Mesenchymal stem cell (in vitro differentiated cells and primary cell): ENCODE results near the gene RIC8A.
"Not testable (repeated sequence)": the region's sequence is repeated elsewhere in the genome, so short reads cannot be mapped to it uniquely, and the experiment has no call there.

Experiments
- DNase-seq: peaks from one replicate; pipeline ENCODE4 v3.0.0-alpha.2; 2013
- H2AFZ ChIP-seq: one replicate; pipeline ENCODE4 v1.6.1; 2013; ENCODE audit warnings: low read depth, mild to moderate bottlenecking, control low read depth, inconsistent platforms, low read length, moderate library complexity
- H2AK5ac ChIP-seq: 2 replicates; pipeline ENCODE4 v1.6.1; 2013; ENCODE audit warnings: low read length, moderate library complexity, mild to moderate bottlenecking, inconsistent platforms; ENCODE audit not compliant: severe bottlenecking
- H2BK120ac ChIP-seq: one replicate; pipeline ENCODE4 v1.6.1; 2013; ENCODE audit warnings: low read depth, mild to moderate bottlenecking, inconsistent platforms, low read length, moderate library complexity
- H2BK12ac ChIP-seq, 2 experiments: one replicate each; pipeline ENCODE4 v1.6.1; 2013; ENCODE audit warnings: inconsistent platforms in 2 of 2, low read length in 2 of 2, mild to moderate bottlenecking in 2 of 2, moderate library complexity in 2 of 2, control low read depth in 1 of 2
- H2BK15ac ChIP-seq: one replicate; pipeline ENCODE4 v1.6.1; 2013; ENCODE audit warnings: mild to moderate bottlenecking, low read depth, inconsistent platforms; ENCODE audit not compliant: poor library complexity, severe bottlenecking
- H2BK5ac ChIP-seq: 2 replicates; pipeline ENCODE4 v1.6.1; 2013; ENCODE audit warnings: low read depth, mild to moderate bottlenecking, low read length, control low read depth, inconsistent platforms; ENCODE audit not compliant: poor library complexity, severe bottlenecking
- H3K14ac ChIP-seq, 2 experiments: one replicate each; pipeline ENCODE4 v1.6.1; 2013; ENCODE audit warnings: inconsistent platforms in 2 of 2, low read length in 2 of 2, control low read depth in 1 of 2, mild to moderate bottlenecking in 1 of 2, moderate library complexity in 1 of 2
- H3K18ac ChIP-seq, 2 experiments: one replicate each; pipeline ENCODE4 v1.6.1; 2013; ENCODE audit warnings: inconsistent platforms in 2 of 2, low read length in 2 of 2, control low read depth in 1 of 2, low read depth in 1 of 2, mild to moderate bottlenecking in 1 of 2
- H3K23ac ChIP-seq, 2 experiments: one replicate each; pipeline ENCODE4 v1.6.1; 2013; ENCODE audit warnings: inconsistent platforms in 2 of 2, low read length in 2 of 2, mild to moderate bottlenecking in 2 of 2, moderate library complexity in 2 of 2, control low read depth in 1 of 2
- H3K27ac ChIP-seq: 2 replicates; pipeline ENCODE4 v1.5.1; 2013; ENCODE audit warnings: mild to moderate bottlenecking, moderate library complexity, low read length, control low read depth, inconsistent platforms; ENCODE audit not compliant: poor library complexity, severe bottlenecking
- H3K27me3 ChIP-seq, 2 experiments: 2 replicates each; pipeline versions ENCODE4 v1.6.1 to v1.7.0; 2013; ENCODE audit warnings: low read length in 2 of 2, mild to moderate bottlenecking in 2 of 2, moderate library complexity in 2 of 2, control low read depth in 1 of 2, inconsistent platforms in 1 of 2; ENCODE audit not compliant: control insufficient read depth in 1 of 2, insufficient read depth in 1 of 2
- H3K36me3 ChIP-seq, 2 experiments: 2 replicates each; pipeline versions ENCODE4 v1.6.1 to v1.7.0; 2013; ENCODE audit warnings: low read length in 2 of 2, control low read depth in 1 of 2, inconsistent platforms in 1 of 2, low read depth in 1 of 2, mild to moderate bottlenecking in 1 of 2; ENCODE audit not compliant: insufficient read depth in 2 of 2, control insufficient read depth in 1 of 2
- H3K4ac ChIP-seq, 2 experiments: one replicate each; pipeline ENCODE4 v1.6.1; 2013; ENCODE audit warnings: inconsistent platforms in 2 of 2, low read length in 2 of 2, mild to moderate bottlenecking in 2 of 2, moderate library complexity in 2 of 2, control low read depth in 1 of 2, low read depth in 1 of 2
- H3K4me1 ChIP-seq: 2 replicates; pipeline ENCODE4 v1.6.1; 2013; ENCODE audit warnings: low read depth, low read length, control low read depth; ENCODE audit not compliant: control insufficient read depth, insufficient read depth
- H3K4me2 ChIP-seq: 2 replicates; pipeline ENCODE4 v1.6.1; 2013; ENCODE audit warnings: low read length, mild to moderate bottlenecking, inconsistent platforms; ENCODE audit not compliant: poor library complexity, severe bottlenecking
- H3K4me3 ChIP-seq, 2 experiments: 2 replicates each; pipeline versions ENCODE4 v1.5.1 to v1.7.0; 2013; ENCODE audit warnings: low read length in 2 of 2, mild to moderate bottlenecking in 2 of 2, control low read depth in 1 of 2, low read depth in 1 of 2; ENCODE audit not compliant: insufficient read depth in 1 of 2
- H3K79me1 ChIP-seq: replicated peaks from 2 replicates; pipeline ENCODE4 v1.6.1; 2013; ENCODE audit warnings: mild to moderate bottlenecking, control low read depth, low read length, inconsistent platforms; ENCODE audit not compliant: poor library complexity, severe bottlenecking
- H3K9ac ChIP-seq: 2 replicates; pipeline ENCODE4 v1.7.0; 2013; ENCODE audit warnings: mild to moderate bottlenecking, low read length, moderate library complexity
- H3K9me3 ChIP-seq: 2 replicates; pipeline ENCODE4 v1.7.0; 2013; ENCODE audit warnings: mild to moderate bottlenecking, low read length; ENCODE audit not compliant: control insufficient read depth
- H4K8ac ChIP-seq: one replicate; pipeline ENCODE4 v1.6.1; 2013; ENCODE audit warnings: inconsistent platforms, mild to moderate bottlenecking, low read length, moderate library complexity
- H4K91ac ChIP-seq: one replicate; pipeline ENCODE4 v1.6.1; 2013; ENCODE audit warnings: mild to moderate bottlenecking, low read length, inconsistent platforms
- WGBS: methylation state at CpG from one replicate; pipeline ENCODE4 v1.1.7; 2013; ENCODE audit warnings: mixed read lengths; 5-methylcytosine and 5-hydroxymethylcytosine counted together

RIC8A gene

DNA sequence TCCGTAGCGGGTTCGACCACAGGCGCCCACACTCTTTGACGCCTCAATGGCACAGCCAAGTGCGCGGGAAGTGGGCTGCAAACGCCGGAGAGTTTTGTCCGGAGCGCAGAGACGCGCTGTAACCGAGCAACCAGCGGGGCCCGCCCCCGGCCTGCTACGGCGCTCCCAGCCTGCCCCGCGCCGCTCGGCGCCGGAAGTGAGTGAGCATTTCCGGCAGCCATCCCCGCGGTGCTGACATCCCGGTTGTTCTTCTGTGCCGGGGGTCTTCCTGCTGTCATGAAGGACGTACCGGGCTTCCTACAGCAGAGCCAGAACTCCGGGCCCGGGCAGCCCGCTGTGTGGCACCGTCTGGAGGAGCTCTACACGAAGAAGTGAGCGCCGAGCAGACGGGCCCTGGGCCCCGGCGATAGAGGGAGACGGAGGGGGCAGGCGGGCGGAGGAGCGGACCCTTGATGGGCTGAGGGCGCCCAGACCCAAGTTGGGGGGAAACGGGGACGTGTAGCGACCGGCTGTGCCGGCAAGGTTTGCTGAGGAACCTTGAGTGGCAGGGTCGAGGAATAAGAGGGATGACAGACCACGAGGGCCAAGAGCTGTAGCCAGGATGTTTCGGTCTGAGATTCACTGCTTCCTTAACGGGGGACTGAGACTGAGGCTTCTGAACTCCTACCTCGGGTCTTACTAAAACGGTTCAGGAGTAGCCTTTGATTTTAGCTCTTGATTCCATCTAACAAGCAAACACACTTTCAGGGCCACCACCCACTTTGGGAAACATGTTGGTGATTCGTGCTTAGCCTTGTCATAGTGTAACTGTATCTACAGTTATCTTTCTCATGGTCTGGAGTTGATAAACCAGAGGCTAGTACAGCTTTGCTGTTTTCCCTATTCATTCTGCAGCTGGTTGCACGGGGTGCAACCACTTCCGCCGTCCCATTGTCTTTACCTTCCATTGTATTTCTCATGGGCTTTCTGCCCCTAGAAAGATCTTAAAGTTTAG is 29.6 kb downstream of the RIC8A start, which contains the start of gene PSMD13:
TSS of gene PSMD13 (plus strand) at position 203 of the 994 bp plus-strand sequence. CDS start at position 277, 74 bp downstream.
- Histone ChIP-seq H2BK120ac (peak within 1 kb of the TSS; percentile 77), H3K14ac (peak within 1 kb of the TSS in 1 of 2 experiments; percentile 80), H3K23ac (peak within 1 kb of the TSS in 1 of 2 experiments; percentile 2), H2AK5ac (no peak within 1 kb of the TSS), H4K91ac (peak within 1 kb of the TSS; percentile 86), H3K9me3 (no peaks in the 10 kb centered on the region), H3K27ac (peak within 1 kb of the TSS; percentile 92), H2BK12ac (peak within 1 kb of the TSS in 1 of 2 experiments; percentile 40), H3K4ac (peak within 1 kb of the TSS; percentile 66 to 81), H2BK15ac (no peak within 1 kb of the TSS), H2BK5ac (no peak within 1 kb of the TSS), H3K4me1 (peaks cover 6% of the 10 kb centered on the region), H3K4me2 (peak within 1 kb of the TSS; percentile 88), H3K27me3 (no peaks in the 10 kb centered on the region), H3K9ac (peak within 1 kb of the TSS; percentile 98), H2AFZ (peak within 1 kb of the TSS; percentile 2), H4K8ac (peak within 1 kb of the TSS; percentile 50), H3K18ac (peak within 1 kb of the TSS; percentile 85 to 91), H3K4me3 (peak within 1 kb of the TSS; percentile 85 to 100), H3K79me1 (peaks cover 31% of the 10 kb centered on the region), H3K36me3 (peaks cover 17 to 35% of the 10 kb centered on the region in 2 experiments)
- peak; percentile 90 for DNase-seq
- under 1% methylated on average over 59 of the region's 62 CpGs for WGBS

DNA sequence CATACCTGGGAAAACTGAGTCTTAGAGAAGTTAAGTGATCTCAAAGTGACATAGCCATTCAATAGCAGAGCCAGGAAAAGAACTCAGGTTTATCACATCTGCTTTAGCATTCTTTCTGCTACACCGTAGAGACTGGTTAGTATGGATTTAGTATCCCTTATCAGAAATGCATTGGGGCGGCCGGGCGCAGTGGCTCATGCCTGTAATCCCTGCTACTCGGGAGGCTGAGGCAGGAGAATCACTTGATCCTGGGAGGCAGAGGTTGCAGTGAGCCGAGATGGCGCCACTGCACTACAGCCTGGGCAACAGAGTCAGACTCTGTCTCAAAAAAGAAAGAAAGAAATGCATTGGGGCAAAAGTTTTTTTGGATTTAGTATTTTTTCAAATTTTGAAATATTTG is 30.8 kb downstream of the RIC8A start:
- H2BK120ac ChIP-seq, H3K4me1 ChIP-seq, H3K27me3 ChIP-seq, H3K27ac ChIP-seq, H3K4ac ChIP-seq, H3K14ac ChIP-seq, H3K23ac ChIP-seq, H2BK5ac ChIP-seq, H4K8ac ChIP-seq, H2BK15ac ChIP-seq, H2AFZ ChIP-seq, H4K91ac ChIP-seq, H3K18ac ChIP-seq, H3K4me2 ChIP-seq, DNase-seq, H2AK5ac ChIP-seq, H2BK12ac ChIP-seq, H3K9me3 ChIP-seq: not testable (repeated sequence)
- H3K9ac ChIP-seq, result peak overlapping the region; percentile 98
- H3K36me3 ChIP-seq, result peaks cover 13 to 41% of the 10 kb centered on the region in 2 experiments
- peak overlapping the region in 1 of 2 experiments; percentile 100 for H3K4me3 ChIP-seq
- 95% methylated on average over 7 of the region's 7 CpGs for WGBS
- H3K79me1 ChIP-seq, result peaks cover 23% of the 10 kb centered on the region

GRCh38 chr11:240315-240714 is 32.8 kb downstream of the RIC8A start:
- Histone ChIP-seq H2BK120ac (no peak overlapping the region), H2AK5ac (no peak overlapping the region), H3K4ac (no peak overlapping the region), H3K4me1 (peaks cover 2% of the 10 kb centered on the region), H4K8ac (no peak overlapping the region), H2AFZ (no peak overlapping the region), H2BK12ac (no peak overlapping the region), H3K4me3 (no peak overlapping the region), H3K9ac (no peak overlapping the region), H2BK15ac (no peak overlapping the region), H3K4me2 (no peak overlapping the region), H3K18ac (no peak overlapping the region), H3K9me3 (no peaks in the 10 kb centered on the region), H3K23ac (no peak overlapping the region), H3K27me3 (no peaks in the 10 kb centered on the region), H3K36me3 (peaks cover 21 to 61% of the 10 kb centered on the region in 2 experiments), H3K27ac (no peak overlapping the region), H3K79me1 (peaks cover 18% of the 10 kb centered on the region), H4K91ac (no peak overlapping the region), H2BK5ac (no peak overlapping the region), H3K14ac (no peak overlapping the region)
- no peak for DNase-seq
- WGBS, result no CpG with 5 or more reads among the region's 1 CpG

DNA sequence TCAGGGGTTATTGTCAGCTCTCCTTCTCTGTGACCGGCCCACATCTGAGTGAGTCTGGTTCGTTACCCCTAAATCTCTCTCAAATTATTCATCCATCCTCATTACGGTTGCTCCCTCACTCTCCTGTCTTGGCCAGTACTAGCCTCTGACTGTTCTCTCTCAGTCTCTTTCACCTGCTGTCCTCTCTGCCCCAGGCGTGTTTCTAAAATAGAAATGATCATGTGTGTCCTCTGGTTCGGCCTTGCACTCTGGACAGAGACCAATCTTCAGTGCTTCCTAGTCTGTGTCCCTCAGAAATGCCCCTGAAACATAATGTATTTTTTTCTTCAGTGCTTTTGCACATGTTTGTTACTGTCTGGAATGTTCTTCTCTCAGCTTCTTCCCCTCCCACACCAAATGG is 34.1 kb downstream of the RIC8A start:
- H3K4me2 ChIP-seq, result no peak overlapping the region
- H4K8ac ChIP-seq, result no peak overlapping the region
- no peak overlapping the region for H3K27ac ChIP-seq
- no peak overlapping the region for H2BK5ac ChIP-seq
- peaks cover 31 to 74% of the 10 kb centered on the region in 2 experiments for H3K36me3 ChIP-seq
- H2BK12ac ChIP-seq, result no peak overlapping the region
- H3K4me1 ChIP-seq, result peaks cover 2% of the 10 kb centered on the region
- DNase-seq, result no peak
- peaks cover 20% of the 10 kb centered on the region for H3K79me1 ChIP-seq
- H3K18ac ChIP-seq, result no peak overlapping the region
- no peaks in the 10 kb centered on the region for H3K27me3 ChIP-seq
- no peak overlapping the region for H2BK15ac ChIP-seq
- H3K4ac ChIP-seq, result no peak overlapping the region
- no peak overlapping the region for H2AFZ ChIP-seq
- H3K9ac ChIP-seq, result peak overlapping the region; percentile 3
- H3K14ac ChIP-seq, result no peak overlapping the region
- WGBS, result 92% methylated on average over 5 of the region's 5 CpGs
- no peak overlapping the region for H2AK5ac ChIP-seq
- H3K9me3 ChIP-seq, result no peaks in the 10 kb centered on the region
- H4K91ac ChIP-seq, result no peak overlapping the region
- H3K23ac ChIP-seq, result no peak overlapping the region
- no peak overlapping the region for H3K4me3 ChIP-seq
- no peak overlapping the region for H2BK120ac ChIP-seq
